Measurements from ENCODE around the gene MOCOS.

Gene MOCOS

GRCh38 chr18:36294031-36294430 is 106.7 kb downstream of the MOCOS start:
- TF ChIP-seq GATA2 (IDR thresholded peaks at IDR 0.05; ENCODE audit: low read depth, low read length) (no peak), GATA3 (IDR thresholded peaks at IDR 0.05; ENCODE audit: low read depth, low read length) (no peak)

GRCh38 chr18:36295214-36295613 is 107.9 kb downstream of the MOCOS start:
- TF ChIP-seq GATA2 (IDR thresholded peaks at IDR 0.05; ENCODE audit: low read depth, low read length) (no peak), GATA3 (IDR thresholded peaks at IDR 0.05; ENCODE audit: low read depth, low read length) (no peak)

GRCh38 chr18:36295880-36296301 is 108.6 kb downstream of the MOCOS start:
- TF ChIP-seq GATA3 (IDR thresholded peaks at IDR 0.05; ENCODE audit: low read depth, low read length) (no peak), GATA2 (IDR thresholded peaks at IDR 0.05; ENCODE audit: low read depth, low read length) (no peak)

- TF ChIP-seq GATA3 (IDR thresholded peaks at IDR 0.05; ENCODE audit: low read depth, low read length) (no peak), GATA2 (IDR thresholded peaks at IDR 0.05; ENCODE audit: low read depth, low read length) (no peak)
These were observed 109.5 kb downstream of the MOCOS start for GRCh38 chr18:36296650-36297416.

GRCh38 chr18:36297417-36298125 is 110.3 kb downstream of the MOCOS start, which contains the start of gene FHOD3:
Gene FHOD3, plus strand, starts transcription at chr18:36297713. Its CDS starts 123 bp downstream, at chr18:36297836.
- TF ChIP-seq GATA3 (IDR thresholded peaks at IDR 0.05; ENCODE audit: low read depth, low read length) (no peak), GATA2 (IDR thresholded peaks at IDR 0.05; ENCODE audit: low read depth, low read length) (no peak)

- TF ChIP-seq GATA2 (IDR thresholded peaks at IDR 0.05; ENCODE audit: low read depth, low read length) = no peak
- no peak for TF ChIP-seq GATA3 (IDR thresholded peaks at IDR 0.05; ENCODE audit: low read depth, low read length)
These were observed 110.9 kb downstream of the MOCOS start for GRCh38 chr18:36298126-36298741.

- no peak for TF ChIP-seq GATA3 (IDR thresholded peaks at IDR 0.05; ENCODE audit: low read depth, low read length)
- TF ChIP-seq GATA2 (IDR thresholded peaks at IDR 0.05; ENCODE audit: low read depth, low read length) = no peak
These were observed 111.7 kb downstream of the MOCOS start for GRCh38 chr18:36299015-36299414.

- no peak for TF ChIP-seq GATA2 (IDR thresholded peaks at IDR 0.05; ENCODE audit: low read depth, low read length)
- no peak for TF ChIP-seq GATA3 (IDR thresholded peaks at IDR 0.05; ENCODE audit: low read depth, low read length)
These were observed 112.9 kb downstream of the MOCOS start for GRCh38 chr18:36300211-36300610.

- TF ChIP-seq GATA3 (IDR thresholded peaks at IDR 0.05; ENCODE audit: low read depth, low read length) = no peak
- TF ChIP-seq GATA2 (IDR thresholded peaks at IDR 0.05; ENCODE audit: low read depth, low read length) = no peak
These were observed 114.6 kb downstream of the MOCOS start for GRCh38 chr18:36301884-36302283.

GRCh38 chr18:36302676-36303075 is 115.4 kb downstream of the MOCOS start:
- TF ChIP-seq GATA3 (IDR thresholded peaks at IDR 0.05; ENCODE audit: low read depth, low read length) = no peak

GRCh38 chr18:36303211-36303844 is 116.0 kb downstream of the MOCOS start:
- TF ChIP-seq GATA3 (IDR thresholded peaks at IDR 0.05; ENCODE audit: low read depth, low read length) = no peak
- TF ChIP-seq GATA2 (IDR thresholded peaks at IDR 0.05; ENCODE audit: low read depth, low read length) = no peak

- TF ChIP-seq GATA2 (IDR thresholded peaks at IDR 0.05; ENCODE audit: low read depth, low read length) (no peak), GATA3 (IDR thresholded peaks at IDR 0.05; ENCODE audit: low read depth, low read length) (no peak)
These were observed 117.4 kb downstream of the MOCOS start for GRCh38 chr18:36304723-36305122.

GRCh38 chr18:36305375-36305774 is 118.1 kb downstream of the MOCOS start:
- no peak for TF ChIP-seq GATA2 (IDR thresholded peaks at IDR 0.05; ENCODE audit: low read depth, low read length)
- no peak for TF ChIP-seq GATA3 (IDR thresholded peaks at IDR 0.05; ENCODE audit: low read depth, low read length)

- TF ChIP-seq GATA3 (IDR thresholded peaks at IDR 0.05; ENCODE audit: low read depth, low read length) (no peak), GATA2 (IDR thresholded peaks at IDR 0.05; ENCODE audit: low read depth, low read length) (no peak)
These were observed 120.2 kb downstream of the MOCOS start for GRCh38 chr18:36307513-36307912.

Measured in SH-SY5Y (cell line).